DND-41 (cell line): ENCODE results near the gene MRPS10.

Source experiments
- ATAC-seq: fragments of 200-7000 bp; cut with Tn5 transposase; 3 replicates; pipeline ENCODE4 v1.9.1; 2021; ENCODE audit warnings: low read depth; ENCODE audit not compliant: insufficient read depth
- DNase-seq: peaks from one replicate; pipeline ENCODE4 v3.0.0-alpha.2; 2020
- H2AFZ ChIP-seq: 2 replicates; pipeline ENCODE4 v1.6.0; 2012; ENCODE audit warnings: low read depth, low read length
- H3K27ac ChIP-seq: 2 replicates; pipeline ENCODE4 v1.5.1; 2012; ENCODE audit warnings: low read length, inconsistent platforms
- H3K27me3 ChIP-seq: fragments of 200-600 bp; sonication (generic); 2 replicates; pipeline ENCODE4 v1.6.0; 2012; ENCODE audit warnings: low read length, mild to moderate bottlenecking, inconsistent platforms; ENCODE audit not compliant: insufficient read depth, poor library complexity
- H3K36me3 ChIP-seq: 2 replicates; pipeline ENCODE4 v1.5.1; 2012; ENCODE audit warnings: low read length, inconsistent platforms; ENCODE audit not compliant: insufficient read depth
- H3K4me1 ChIP-seq: 2 replicates; pipeline ENCODE4 v1.5.1; 2012; ENCODE audit warnings: mild to moderate bottlenecking, low read length; ENCODE audit not compliant: insufficient read depth
- H3K4me2 ChIP-seq: 2 replicates; pipeline ENCODE4 v1.6.0; 2012; ENCODE audit warnings: mild to moderate bottlenecking, moderate library complexity, low read length, inconsistent platforms; ENCODE audit not compliant: insufficient read depth
- H3K4me3 ChIP-seq, 2 experiments: fragments of 200-600 bp in 1 of 2; shearing (Covaris generic) in 1 of 2; 2 replicates each; pipeline ENCODE4 v1.5.1; 2012 to 2016; ENCODE audit warnings: inconsistent platforms in 2 of 2, low read length in 2 of 2, mild to moderate bottlenecking in 2 of 2, low read depth in 1 of 2, moderate library complexity in 1 of 2
- H3K79me2 ChIP-seq: 2 replicates; pipeline ENCODE4 v1.6.0; 2012; ENCODE audit warnings: low read length, inconsistent platforms; ENCODE audit not compliant: insufficient read depth
- H3K9ac ChIP-seq: 2 replicates; pipeline ENCODE4 v1.6.0; 2012; ENCODE audit warnings: low read depth, mild to moderate bottlenecking, inconsistent platforms, low read length, moderate library complexity
- H3K9me3 ChIP-seq: 2 replicates; pipeline ENCODE4 v1.5.1; 2012; ENCODE audit warnings: low read length, moderate library complexity, mild to moderate bottlenecking, inconsistent platforms; ENCODE audit not compliant: insufficient read depth, severe bottlenecking
- H4K20me1 ChIP-seq: 2 replicates; pipeline ENCODE4 v1.6.0; 2012; ENCODE audit warnings: low read length; ENCODE audit not compliant: insufficient read depth
- CTCF ChIP-seq: IDR thresholded peaks from 2 replicates; pipeline ENCODE4 v1.5.1; 2012; ENCODE audit warnings: borderline replicate concordance, low read length, moderate library complexity, mild to moderate bottlenecking; ENCODE audit not compliant: poor library complexity, severe bottlenecking; ENCODE audit errors: extremely low read depth
- EZH2 ChIP-seq: IDR thresholded peaks from 3 replicates; pipeline ENCODE4 v1.6.1; 2012; ENCODE audit warnings: borderline replicate concordance, low read depth, mild to moderate bottlenecking, moderate library complexity, low read length, inconsistent platforms; ENCODE audit not compliant: severe bottlenecking

Gene MRPS10

GRCh38 chr6:42251911-42252637 lies 34.4 kb upstream of the MRPS10 start:
- Histone ChIP-seq H3K4me3 (no peak overlapping the region), H3K27me3 (no peaks in the 10 kb centered on the region), H4K20me1 (no peaks in the 10 kb centered on the region), H2AFZ (no peak overlapping the region), H3K36me3 (peaks cover 16% of the 10 kb centered on the region; the same call in 1 of the 2 replicates), H3K4me2 (no peak overlapping the region), H3K79me2 (no peaks in the 10 kb centered on the region), H3K4me1 (no peaks in the 10 kb centered on the region), H3K27ac (no peak overlapping the region), H3K9me3 (no peaks in the 10 kb centered on the region), H3K9ac (no peak overlapping the region)
- TF ChIP-seq CTCF = no peak
- no peak for TF ChIP-seq EZH2
- DNase-seq = no peak
- no peak for ATAC-seq

GRCh38 chr6:42251500-42251899 lies 33.8 kb upstream of the MRPS10 start:
- H3K27me3 ChIP-seq = no peaks in the 10 kb centered on the region
- H4K20me1 ChIP-seq = no peaks in the 10 kb centered on the region
- H3K4me1 ChIP-seq = no peaks in the 10 kb centered on the region
- H3K36me3 ChIP-seq = peaks cover 10% of the 10 kb centered on the region; the same call in 1 of the 2 replicates
- H3K4me3 ChIP-seq = no peak overlapping the region
- no peaks in the 10 kb centered on the region for H3K9me3 ChIP-seq
- H3K79me2 ChIP-seq = no peaks in the 10 kb centered on the region
- H3K27ac ChIP-seq = no peak overlapping the region
- H2AFZ ChIP-seq = no peak overlapping the region
- H3K4me2 ChIP-seq = no peak overlapping the region
- ATAC-seq (no peak), DNase-seq (no peak)
- TF ChIP-seq EZH2 (no peak), CTCF (no peak)
- H3K9ac ChIP-seq = no peak overlapping the region

GRCh38 chr6:42250274-42250931 lies 32.7 kb upstream of the MRPS10 start:
- no peak overlapping the region for H3K27ac ChIP-seq
- no peaks in the 10 kb centered on the region for H3K27me3 ChIP-seq
- no peak overlapping the region for H3K4me3 ChIP-seq
- H3K36me3 ChIP-seq = peaks cover 9% of the 10 kb centered on the region; the same call in 1 of the 2 replicates
- H2AFZ ChIP-seq = no peak overlapping the region
- H3K4me1 ChIP-seq = no peaks in the 10 kb centered on the region
- no peaks in the 10 kb centered on the region for H3K79me2 ChIP-seq
- ATAC-seq (no peak), DNase-seq (no peak)
- no peaks in the 10 kb centered on the region for H3K9me3 ChIP-seq
- no peak overlapping the region for H3K4me2 ChIP-seq
- H4K20me1 ChIP-seq = no peaks in the 10 kb centered on the region
- H3K9ac ChIP-seq = no peak overlapping the region
- no peak for TF ChIP-seq CTCF
